K562 (cell line): Measurements from ENCODE around the gene SAMD8.

ENCODE experiments used
- CTCF ChIP-seq, 3 experiments: IDR thresholded peaks in 2 of 3; conservative IDR thresholded peaks in 1 of 3; 2 replicates each; pipeline ENCODE4 v1.5.1; 2011 to 2012; ENCODE audit warnings: low read length in 3 of 3, mild to moderate bottlenecking in 3 of 3, control low read depth in 2 of 3, improper control_type of control experiment in 1 of 3, inconsistent platforms in 1 of 3, low read depth in 1 of 3, mixed read lengths in 1 of 3, moderate library complexity in 1 of 3; ENCODE audit not compliant: insufficient read depth in 2 of 3
- EHMT2 ChIP-seq: fragments of 450-650 bp; IDR thresholded peaks from 2 replicates; pipeline ENCODE4 v1.6.1; 2018; ENCODE audit warnings: antibody characterized with exemption
- GABPA ChIP-seq: fragments of 200-800 bp; sonication (Bioruptor generic); conservative IDR thresholded peaks from 2 replicates; pipeline ENCODE4 v1.6.1; 2016; ENCODE audit warnings: low read depth, missing genetic modification characterization, missing compliant biosample characterization
- JUND ChIP-seq, 2 experiments: IDR thresholded peaks; 2 replicates in 1 of 2; 3 replicates in 1 of 2; pipeline ENCODE4 v1.6.1; 2011; ENCODE audit warnings: borderline replicate concordance in 2 of 2, low read depth in 2 of 2, low read length in 2 of 2, improper control_type of control experiment in 1 of 2, missing biosample characterization in 1 of 2, missing genetic modification characterization in 1 of 2, missing genetic modification reagents in 1 of 2
- PATZ1 ChIP-seq: fragments of 250-450 bp; sonication (Bioruptor Pico); IDR thresholded peaks from 2 replicates; pipeline ENCODE4 v1.5.0; 2020; ENCODE audit warnings: mild to moderate bottlenecking, borderline replicate concordance
- PHF21A ChIP-seq: fragments of 450-650 bp; IDR thresholded peaks from 2 replicates; pipeline ENCODE4 v1.6.1; 2017; ENCODE audit warnings: low read depth, borderline replicate concordance
- RBM39 ChIP-seq: fragments of 200-400 bp; formaldehyde crosslinking; optimal IDR thresholded peaks from 2 replicates; pipeline ENCODE3; 2018; ENCODE audit warnings: low read depth, low read length
- REST ChIP-seq, 2 experiments: fragments of 450-650 bp; formaldehyde crosslinking in 1 of 2; IDR thresholded peaks; 2 replicates each; pipeline versions ENCODE4 v1.4.0 to v1.6.1; 2014 to 2020; ENCODE audit warnings: mild to moderate bottlenecking in 2 of 2, borderline replicate concordance in 1 of 2, low read depth in 1 of 2
- TBL1XR1 ChIP-seq, 2 experiments: IDR thresholded peaks; 2 replicates each; pipeline ENCODE4 v1.6.1; 2012; ENCODE audit warnings: improper control_type of control experiment in 2 of 2, low read length in 2 of 2, mild to moderate bottlenecking in 1 of 2
- TOE1 ChIP-seq, 2 experiments: fragments of 450-650 bp in 1 of 2; sonication (generic) in 1 of 2; formaldehyde crosslinking in 1 of 2; IDR thresholded peaks; 2 replicates each; pipeline versions ENCODE4 v1.7.1 to v1.8.0; 2016 to 2022; ENCODE audit warnings: borderline replicate concordance in 2 of 2, mild to moderate bottlenecking in 2 of 2, antibody characterized with exemption in 1 of 2, inconsistent platforms in 1 of 2, low read depth in 1 of 2, missing genetic modification reagents in 1 of 2, moderate library complexity in 1 of 2
- ZNF830 ChIP-seq: fragments of 250-450 bp; sonication (Bioruptor Pico); IDR thresholded peaks from 2 replicates; pipeline ENCODE4 v1.5.0; 2021; ENCODE audit warnings: mild to moderate bottlenecking

- TF ChIP-seq TBL1XR1 (IDR thresholded peaks at IDR 0.05; ENCODE audit: low read length in 2 of 2) = no peak
- TF ChIP-seq REST (IDR thresholded peaks at IDR 0.05; ENCODE audit: borderline replicate concordance) = no peak
- no peak for TF ChIP-seq REST (CRISPR knock-in tag; IDR thresholded peaks at IDR 0.05; ENCODE audit: low read depth)
- TF ChIP-seq ZNF830 (CRISPR knock-in tag) = no peak
- TF ChIP-seq PATZ1 = no peak
- TF ChIP-seq PHF21A = no peak
- TF ChIP-seq RBM39 = no peak
- no peak for TF ChIP-seq JUND (IDR thresholded peaks at IDR 0.05; ENCODE audit: borderline replicate concordance, low read depth, low read length)
- TF ChIP-seq JUND (tag; IDR thresholded peaks at IDR 0.05; ENCODE audit: borderline replicate concordance, low read depth, low read length) = no peak
- TF ChIP-seq TOE1 (IDR thresholded peaks at IDR 0.05; ENCODE audit: borderline replicate concordance) = no peak
- no peak for TF ChIP-seq TOE1 (CRISPR knock-in tag; IDR thresholded peaks at IDR 0.05; ENCODE audit: borderline replicate concordance, low read depth)
- TF ChIP-seq CTCF (IDR thresholded peaks at IDR 0.05 in 2 of 3, conservative IDR thresholded peaks at IDR 0.05 in 1 of 3; ENCODE audit: insufficient read depth in 2 of 3, low read depth in 1 of 3, low read length in 3 of 3) = no peak
- TF ChIP-seq GABPA (tag) = no peak
- no peak for TF ChIP-seq EHMT2
These were observed 17.0 kb upstream of the SAMD8 start for GRCh38 chr10:75094465-75094864.
